HepG2 (cell line): ENCODE data around the gene CDKN2AIP. TPM values are rescaled to one million over a fixed set of nuclear protein-coding genes. Genes with fewer than 3 reads are reported as not detected.
A peak's percentile ranks its signal among the peaks of the same experiment; 100 is the strongest.

ENCODE experiments used
- ATAC-seq: fragments of 200-7000 bp; cut with Tn5 transposase; 3 replicates; pipeline ENCODE4 v1.9.1; 2020; ENCODE audit warnings: mild to moderate bottlenecking, moderate library complexity
- Bru-seq: library from RNA; stranded (reverse); fragments of 400-500 nt; gene quantifications from one replicate; lab custom pipeline; 2021; lab: Mats Ljungman, UMichigan
- BruChase-seq, 2 experiments: library from RNA; stranded (reverse); fragments of 400-500 nt; gene quantifications; one replicate each; lab custom pipeline; 2021; lab: Mats Ljungman, UMichigan
- BruUV-seq: library from RNA; stranded (reverse); fragments of 400-500 nt; replicated peaks from 2 replicates; lab custom pipeline; 2021; lab: Mats Ljungman, UMichigan
- CTCF ChIA-PET: fragments of 300-600 bp; formaldehyde crosslinking; extraction: SDS; loops from one replicate; lab custom pipeline; 2021; ENCODE audit warnings: low total read pairs, inconsistent platforms, low intra/inter-chr PET ratio; lab: Yijun Ruan, JAX
- POLR2A ChIA-PET: fragments of 350-600 bp; sonication (Branson Sonifier 250); formaldehyde crosslinking; loops from one replicate; lab custom pipeline; 2020; ENCODE audit warnings: antibody characterized with exemption, inconsistent platforms; lab: Yijun Ruan, JAX
- DNase-seq: peaks from one replicate; pipeline ENCODE4 v3.0.0-alpha.2; 2015; ENCODE audit warnings: low spot score
- FAIRE-seq: peaks from 3 replicates; lab custom pipeline; 2011; peaks lifted over from hg19 to GRCh38; lab: Jason Lieb, UNC
- H2AFZ ChIP-seq: one replicate; pipeline ENCODE4 v1.6.1; 2011; ENCODE audit warnings: low read length, inconsistent platforms
- H3K27ac ChIP-seq: fragments of 300-600 bp; 3 replicates; pipeline ENCODE4 v1.8.0; 2011; ENCODE audit warnings: mixed run types, mild to moderate bottlenecking, mixed read lengths, low read length, inconsistent platforms; ENCODE audit not compliant: insufficient read depth; ENCODE audit errors: extremely low read length
- H3K27me3 ChIP-seq, 2 experiments: fragments of 200-600 bp in 1 of 2; 2 replicates in 1 of 2; 3 replicates in 1 of 2; pipeline versions ENCODE4 v1.6.0 to v1.8.0; 2011; ENCODE audit warnings: low read length in 2 of 2, mild to moderate bottlenecking in 2 of 2, moderate library complexity in 2 of 2, inconsistent platforms in 1 of 2; ENCODE audit not compliant: insufficient read depth in 2 of 2, control insufficient read depth in 1 of 2
- H3K36me3 ChIP-seq, 2 experiments: fragments of 200-600 bp in 1 of 2; replicated peaks in 1 of 2; 2 replicates in 1 of 2; 3 replicates in 1 of 2; pipeline versions ENCODE4 v1.5.1 to v1.8.0; 2011; ENCODE audit warnings: low read length in 2 of 2, inconsistent platforms in 1 of 2; ENCODE audit not compliant: insufficient read depth in 2 of 2, control insufficient read depth in 1 of 2
- H3K4me1 ChIP-seq: 2 replicates; pipeline ENCODE4 v1.5.1; 2012; ENCODE audit warnings: low read length, inconsistent platforms; ENCODE audit not compliant: insufficient read depth
- H3K4me2 ChIP-seq: 2 replicates; pipeline ENCODE4 v1.6.0; 2011; ENCODE audit warnings: low read depth, low read length, inconsistent platforms
- H3K4me3 ChIP-seq, 3 experiments: fragments of 200-600 bp in 1 of 3; sonication (generic), shearing (Covaris generic) in 1 of 3; replicated peaks in 1 of 3; 2 replicates each; pipeline ENCODE4 v1.5.1; 2011 to 2016; ENCODE audit warnings: low read length in 3 of 3, inconsistent platforms in 2 of 3, low read depth in 2 of 3, mild to moderate bottlenecking in 2 of 3, control low read depth in 1 of 3, mixed read lengths in 1 of 3; ENCODE audit not compliant: insufficient read depth in 1 of 3
- H3K79me2 ChIP-seq: one replicate; pipeline ENCODE4 v1.6.1; 2011; ENCODE audit warnings: low read length, inconsistent platforms; ENCODE audit not compliant: insufficient read depth
- H3K9ac ChIP-seq: 2 replicates; pipeline ENCODE4 v1.6.0; 2011; ENCODE audit warnings: mild to moderate bottlenecking, low read depth, low read length, inconsistent platforms; ENCODE audit not compliant: insufficient read depth
- H3K9me3 ChIP-seq: 2 replicates; pipeline ENCODE4 v1.5.1; 2012; ENCODE audit warnings: mild to moderate bottlenecking, low read length
- H4K20me1 ChIP-seq: 2 replicates; pipeline ENCODE4 v1.6.0; 2011; ENCODE audit warnings: inconsistent platforms, mild to moderate bottlenecking, low read length, moderate library complexity; ENCODE audit not compliant: insufficient read depth
- MBD4 ChIP-seq: IDR thresholded peaks from 2 replicates; pipeline ENCODE4 v1.6.1; 2012; ENCODE audit warnings: low read length, inconsistent platforms, borderline replicate concordance
- NONO ChIP-seq, 2 experiments: fragments of 450-650 bp in 1 of 2; sonication (generic) in 1 of 2; formaldehyde crosslinking in 1 of 2; IDR thresholded peaks in 1 of 2; conservative IDR thresholded peaks in 1 of 2; 2 replicates each; pipeline versions ENCODE4 v1.6.1 to v1.8.0; 2017 to 2022; ENCODE audit warnings: mild to moderate bottlenecking in 1 of 2, missing genetic modification reagents in 1 of 2, moderate library complexity in 1 of 2
- ZFP37 ChIP-seq: sonication (generic); formaldehyde crosslinking; IDR thresholded peaks from 2 replicates; pipeline ENCODE4 v1.4.0; 2020; ENCODE audit warnings: missing genetic modification reagents, borderline replicate concordance
- ZNF761 ChIP-seq: sonication (generic); formaldehyde crosslinking; conservative IDR thresholded peaks from 2 replicates; pipeline ENCODE4 v1.4.0; 2020; ENCODE audit warnings: mild to moderate bottlenecking, missing genetic modification reagents
- WGBS: methylation state at CpG from one replicate; pipeline ENCODE4 v1.1.6; 2017; ENCODE audit warnings: low lambda C conversion rate; 5-methylcytosine and 5-hydroxymethylcytosine counted together
- in situ Hi-C: cut with HindIII; loops from 2 replicates; pipeline ENCODE4 v1.10.0; 2017; ENCODE audit warnings: low pct_unique_long_range_greater_than_20kb; ENCODE audit not compliant: extremely low pct_ligation_motif_present
- intact Hi-C: fragments of 100-400 bp; cut with micrococcal nuclease; formaldehyde crosslinking; loops from one replicate; pipeline ENCODE4 v1.10.0; 2022; ENCODE audit not compliant: unreplicated experiment
- long read RNA-seq, 2 experiments: library from RNA in 1 of 2; library from polyadenylated mRNA in 1 of 2; stranded (forward) in 1 of 2; unstranded in 1 of 2; transcript quantifications; one replicate each; pipeline ENCODE4 v2.0.0, GENCODE V29; 2019 to 2022
- polyA minus RNA-seq, 3 experiments: library from RNA; depleted of rRNA, polyadenylated mRNA; stranded (reverse); fragments of >200 nt; gene quantifications; 2 replicates each; pipeline ENCODE4 v1.2.3, GENCODE V29; 2011; ENCODE audit warnings: low replicate concordance in 1 of 3
- polyA plus RNA-seq, 8 experiments: library from polyadenylated mRNA; depleted of rRNA in 3 of 8; stranded (reverse) in 7 of 8; unstranded in 1 of 8; fragments of >200 nt; fragmentation: Illumina TruSeq in 4 of 8; extraction: Trizol in 4 of 8; gene quantifications; 2 replicates each; pipeline versions ENCODE4 v1.2.1 to v1.2.3, GENCODE V29; 2011 to 2016; ENCODE audit warnings: low read depth in 4 of 8, missing spikeins in 1 of 8, mixed read lengths in 1 of 8; ENCODE audit not compliant: insufficient read depth in 1 of 8
- total RNA-seq, 5 experiments: library from RNA; depleted of rRNA; stranded (reverse); fragments of >200 nt; fragmentation: Illumina TruSeq; extraction: Trizol; gene quantifications; 2 replicates each; pipeline ENCODE4 v1.2.3, GENCODE V29; 2016; ENCODE audit warnings: low read depth in 1 of 5
- TF ChIP-seq, protein P1 (sequence below): sonication (generic); formaldehyde crosslinking; IDR thresholded peaks from 2 replicates; pipeline ENCODE4 v1.4.0; 2020; ENCODE audit warnings: missing genetic modification reagents
- TF ChIP-seq, protein P2 (sequence below): sonication (generic); formaldehyde crosslinking; IDR thresholded peaks from 2 replicates; pipeline ENCODE4 v1.5.0; 2020; ENCODE audit warnings: mild to moderate bottlenecking, missing genetic modification reagents

Gene CDKN2AIP, protein sequence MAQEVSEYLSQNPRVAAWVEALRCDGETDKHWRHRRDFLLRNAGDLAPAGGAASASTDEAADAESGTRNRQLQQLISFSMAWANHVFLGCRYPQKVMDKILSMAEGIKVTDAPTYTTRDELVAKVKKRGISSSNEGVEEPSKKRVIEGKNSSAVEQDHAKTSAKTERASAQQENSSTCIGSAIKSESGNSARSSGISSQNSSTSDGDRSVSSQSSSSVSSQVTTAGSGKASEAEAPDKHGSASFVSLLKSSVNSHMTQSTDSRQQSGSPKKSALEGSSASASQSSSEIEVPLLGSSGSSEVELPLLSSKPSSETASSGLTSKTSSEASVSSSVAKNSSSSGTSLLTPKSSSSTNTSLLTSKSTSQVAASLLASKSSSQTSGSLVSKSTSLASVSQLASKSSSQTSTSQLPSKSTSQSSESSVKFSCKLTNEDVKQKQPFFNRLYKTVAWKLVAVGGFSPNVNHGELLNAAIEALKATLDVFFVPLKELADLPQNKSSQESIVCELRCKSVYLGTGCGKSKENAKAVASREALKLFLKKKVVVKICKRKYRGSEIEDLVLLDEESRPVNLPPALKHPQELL
- 18.7 and 21.4 TPM in 2 replicates for total RNA-seq (2016; rRNA removed; fragmentation: Illumina TruSeq; extraction: Trizol)
- 2.2 and 3.1 TPM in 2 replicates for total RNA-seq (2016; cell fraction: cytosol; rRNA removed; fragmentation: Illumina TruSeq; extraction: Trizol; ENCODE audit: low read depth)
- 18.5 and 22.0 TPM in 2 replicates for total RNA-seq (2016; cell fraction: insoluble cytoplasmic fraction; rRNA removed; fragmentation: Illumina TruSeq; extraction: Trizol)
- 7.9 and 8.4 TPM in 2 replicates for total RNA-seq (2016; cell fraction: membrane; rRNA removed; fragmentation: Illumina TruSeq; extraction: Trizol)
- 24.3 and 25.6 TPM in 2 replicates for total RNA-seq (2016; cell fraction: nucleus; rRNA removed; fragmentation: Illumina TruSeq; extraction: Trizol)
- polyA plus RNA-seq (2011; rRNA removed) = 14.1 and 17.0 TPM in 2 replicates
- polyA plus RNA-seq (2011; cell fraction: cytosol; rRNA removed) = 7.8 and 10.0 TPM in 2 replicates
- polyA plus RNA-seq (2011; cell fraction: nucleus; rRNA removed) = 10.9 and 11.0 TPM in 2 replicates
- polyA plus RNA-seq (2012) = 13.3 and 14.9 TPM in 2 replicates
- 1.8 and 2.0 TPM in 2 replicates for polyA plus RNA-seq (2016; cell fraction: cytosol; fragmentation: Illumina TruSeq; extraction: Trizol; ENCODE audit: low read depth)
- 24.1 and 24.4 TPM in 2 replicates for polyA plus RNA-seq (2016; cell fraction: insoluble cytoplasmic fraction; fragmentation: Illumina TruSeq; extraction: Trizol; ENCODE audit: low read depth)
- polyA plus RNA-seq (2016; cell fraction: membrane; fragmentation: Illumina TruSeq; extraction: Trizol; ENCODE audit: low read depth) = 5.4 TPM in 2 replicates
- 21.6 and 21.7 TPM in 2 replicates for polyA plus RNA-seq (2016; cell fraction: nucleus; fragmentation: Illumina TruSeq; extraction: Trizol; ENCODE audit: insufficient read depth, low read depth)
- 11.8 and 17.2 TPM in 2 replicates for polyA minus RNA-seq (2011; rRNA and poly(A)+ RNA removed; ENCODE audit: low replicate concordance)
- 8.8 and 10.6 TPM in 2 replicates for polyA minus RNA-seq (2011; cell fraction: cytosol; rRNA and poly(A)+ RNA removed)
- 65.3 and 67.1 TPM in 2 replicates for polyA minus RNA-seq (2011; cell fraction: nucleus; rRNA and poly(A)+ RNA removed)
- percentile 97 among the genes with signal in this experiment for Bru-seq, nascent RNA
- percentile 83 among the genes with signal in this experiment for BruChase-seq, experiment 1, labeled RNA remaining after a 6-hour chase
- BruChase-seq, experiment 2, labeled RNA remaining after a 2-hour chase = percentile 96 among the genes with signal in this experiment
- long read RNA-seq, experiment 1, transcript CDKN2AIP-203 (3 exons, 2,721 nt) = minor isoform, 5 of 18 reads
- long read RNA-seq, experiment 1, transcript CDKN2AIP-201 (3 exons, 2,646 nt) = major isoform, 10 of 18 reads
- long read RNA-seq, experiment 1, partial matches to known transcripts = 0 of 18 reads
- long read RNA-seq, experiment 1, other reads (novel, unspliced or antisense) = 1 of 18 reads
- long read RNA-seq, experiment 2, transcript CDKN2AIP-203 (3 exons, 2,721 nt) = major isoform, 5 of 14 reads
- long read RNA-seq, experiment 2, partial matches to known transcripts = 6 of 14 reads
- long read RNA-seq, experiment 2, other reads (novel, unspliced or antisense) = 0 of 14 reads

DNA sequence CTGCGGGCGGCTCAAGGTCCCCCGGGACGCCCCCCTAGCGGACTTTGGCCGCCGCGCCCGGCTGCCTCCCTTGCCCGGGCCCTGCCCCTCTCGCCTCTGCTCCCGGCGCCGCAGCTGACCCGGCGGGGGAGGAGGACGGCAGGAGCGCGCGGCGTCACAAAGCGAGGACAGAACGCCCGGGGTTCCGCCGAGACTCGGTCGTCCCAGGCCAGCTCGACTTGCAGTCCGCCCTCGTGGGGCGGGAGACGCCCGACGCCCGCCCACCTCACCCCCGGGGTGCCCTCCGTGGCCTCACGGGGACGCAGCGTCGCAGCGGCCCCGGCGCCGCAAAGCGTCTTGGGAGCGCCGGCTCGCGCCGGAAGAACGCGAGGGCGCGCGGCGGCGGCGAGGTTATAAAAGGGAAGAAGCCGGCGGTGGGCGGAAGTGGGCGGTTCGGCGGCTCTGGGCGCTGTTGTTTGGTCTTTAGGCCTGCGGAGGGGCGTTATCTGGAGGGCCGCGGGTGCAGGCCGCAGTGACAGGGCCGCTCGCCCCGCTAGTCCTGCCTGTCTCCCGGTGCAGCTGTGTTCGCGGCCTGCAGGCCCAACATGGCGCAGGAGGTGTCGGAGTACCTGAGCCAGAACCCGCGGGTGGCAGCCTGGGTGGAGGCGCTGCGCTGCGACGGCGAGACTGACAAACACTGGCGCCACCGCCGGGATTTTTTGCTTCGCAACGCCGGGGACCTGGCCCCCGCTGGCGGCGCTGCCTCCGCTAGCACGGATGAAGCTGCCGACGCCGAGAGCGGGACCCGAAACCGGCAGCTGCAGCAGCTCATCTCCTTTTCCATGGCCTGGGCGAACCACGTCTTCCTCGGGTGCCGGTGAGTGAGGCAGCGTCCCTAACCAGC lies at the start of gene CDKN2AIP:
TSS of gene CDKN2AIP (plus strand) at position 423 of the 883 bp plus-strand sequence. CDS start at position 585, 162 bp downstream.
- BruUV-seq = no TSS peak
- WGBS = 0% methylated on average over 2 of the region's 109 CpGs
- peak; percentile 91 for ATAC-seq
- ChIA-PET CTCF (no interaction called here), POLR2A (interaction anchor here (0.6 to 2.6 kb wide), 26 partner anchors 10 to 1199 kb away, joined by 3 to 20 read pairs (median 4); partner anchors contain the start of genes ING2 and TRAPPC11)
- Histone ChIP-seq H3K4me3 (peak within 1 kb of the TSS; percentile 86 to 99 (median 91)), H3K79me2 (peaks cover 28% of the 10 kb centered on the region), H3K27me3 (no peaks in the 10 kb centered on the region; a peak in 1 of 5 replicates), H3K4me1 (peaks cover 49% of the 10 kb centered on the region), H4K20me1 (0 out of 2 replicates have a peak, but pooled peaks cover 3% of the 10 kb centered on the region), H3K27ac (peak within 1 kb of the TSS; percentile 100), H3K4me2 (peak within 1 kb of the TSS; percentile 95), H3K9me3 (no peaks in the 10 kb centered on the region), H3K9ac (peak within 1 kb of the TSS; percentile 99), H3K36me3 (peaks cover 7 to 14% of the 10 kb centered on the region in 2 experiments), H2AFZ (no peak within 1 kb of the TSS)
- peak; percentile 87 for DNase-seq
- intact Hi-C loops (loop anchor here (2.0 kb wide), 1 partner anchor 60 kb away; the partner anchor contains the start of gene ING2), in situ Hi-C loops (no loop called here)
- FAIRE-seq = no peak
- TF ChIP-seq, protein P1, sequence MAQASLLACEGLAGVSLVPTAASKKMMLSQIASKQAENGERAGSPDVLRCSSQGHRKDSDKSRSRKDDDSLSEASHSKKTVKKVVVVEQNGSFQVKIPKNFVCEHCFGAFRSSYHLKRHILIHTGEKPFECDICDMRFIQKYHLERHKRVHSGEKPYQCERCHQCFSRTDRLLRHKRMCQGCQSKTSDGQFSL (CRISPR knock-in tag) = no peak
- no peak for TF ChIP-seq MBD4
- no peak for TF ChIP-seq NONO (IDR thresholded peaks at IDR 0.05)
- peak; percentile 77 for TF ChIP-seq NONO (CRISPR knock-in tag; conservative IDR thresholded peaks at IDR 0.05)
- no peak for TF ChIP-seq ZFP37 (CRISPR knock-in tag)
- TF ChIP-seq, protein P2, sequence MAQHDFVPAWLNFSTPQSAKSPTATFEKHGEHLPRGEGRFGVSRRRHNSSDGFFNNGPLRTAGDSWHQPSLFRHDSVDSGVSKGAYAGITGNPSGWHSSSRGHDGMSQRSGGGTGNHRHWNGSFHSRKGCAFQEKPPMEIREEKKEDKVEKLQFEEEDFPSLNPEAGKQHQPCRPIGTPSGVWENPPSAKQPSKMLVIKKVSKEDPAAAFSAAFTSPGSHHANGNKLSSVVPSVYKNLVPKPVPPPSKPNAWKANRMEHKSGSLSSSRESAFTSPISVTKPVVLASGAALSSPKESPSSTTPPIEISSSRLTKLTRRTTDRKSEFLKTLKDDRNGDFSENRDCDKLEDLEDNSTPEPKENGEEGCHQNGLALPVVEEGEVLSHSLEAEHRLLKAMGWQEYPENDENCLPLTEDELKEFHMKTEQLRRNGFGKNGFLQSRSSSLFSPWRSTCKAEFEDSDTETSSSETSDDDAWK (CRISPR knock-in tag) = no peak
- TF ChIP-seq ZNF761 (CRISPR knock-in tag) = 0 out of 2 replicates have a peak, but pooled peaks have one; percentile 53
